H1 (cell line): ENCODE data around the gene PIP5K1C.

Experiments used
- CHD1 ChIP-seq: IDR thresholded peaks from 2 replicates; pipeline ENCODE4 v1.6.1; 2012; ENCODE audit warnings: low read depth, low read length, improper control_type of control experiment
- CTCF ChIP-seq, 3 experiments: IDR thresholded peaks; 1 replicate in 2 of 3; 2 replicates in 1 of 3; pipeline versions ENCODE4 v1.5.1 to v1.6.1; 2011; ENCODE audit warnings: low read length in 3 of 3, mild to moderate bottlenecking in 3 of 3, inconsistent platforms in 2 of 3, low read depth in 1 of 3, moderate library complexity in 1 of 3; ENCODE audit not compliant: insufficient read depth in 1 of 3; ENCODE audit errors: control extremely low read depth in 1 of 3
- GTF2F1 ChIP-seq: IDR thresholded peaks from 2 replicates; pipeline ENCODE4 v1.6.1; 2012; ENCODE audit warnings: low read depth, low read length, improper control_type of control experiment, borderline replicate concordance
- JUN ChIP-seq: IDR thresholded peaks from 2 replicates; pipeline ENCODE4 v1.6.1; 2011; ENCODE audit warnings: low read depth, mild to moderate bottlenecking, improper control_type of control experiment, low read length
- PHF8 ChIP-seq: fragments of 200-600 bp; sonication (generic); conservative IDR thresholded peaks from 2 replicates; pipeline ENCODE4 v1.7.1; 2012; ENCODE audit warnings: low read depth, mild to moderate bottlenecking, inconsistent platforms, low read length, moderate library complexity
- POLR2A ChIP-seq, 2 experiments: IDR thresholded peaks; 1 replicate in 1 of 2; 2 replicates in 1 of 2; pipeline ENCODE4 v1.6.1; 2011; ENCODE audit warnings: low read depth in 2 of 2, low read length in 2 of 2, mild to moderate bottlenecking in 2 of 2; ENCODE audit errors: control extremely low read depth in 1 of 2
- SIN3A ChIP-seq, 2 experiments: IDR thresholded peaks in 1 of 2; conservative IDR thresholded peaks in 1 of 2; 2 replicates each; pipeline ENCODE4 v1.6.1; 2011 to 2012; ENCODE audit warnings: low read length in 2 of 2, improper control_type of control experiment in 1 of 2, low read depth in 1 of 2, mild to moderate bottlenecking in 1 of 2
- SP2 ChIP-seq: IDR thresholded peaks from 2 replicates; pipeline ENCODE4 v1.6.1; 2012; ENCODE audit warnings: mild to moderate bottlenecking, low read length, inconsistent platforms
- SUZ12 ChIP-seq: fragments of 200-600 bp; sonication (generic); IDR thresholded peaks from 2 replicates; pipeline ENCODE4 v1.6.1; 2012; ENCODE audit warnings: mild to moderate bottlenecking, inconsistent platforms, low read length, moderate library complexity, mixed read lengths
- TAF7 ChIP-seq: optimal IDR thresholded peaks from 2 replicates; pipeline ENCODE3; 2011; ENCODE audit warnings: low read depth, mild to moderate bottlenecking, inconsistent platforms, low read length, moderate library complexity, borderline replicate concordance
- USF2 ChIP-seq: IDR thresholded peaks from 2 replicates; pipeline ENCODE4 v1.6.1; 2011; ENCODE audit warnings: low read length, improper control_type of control experiment
- YY1 ChIP-seq: IDR thresholded peaks from 2 replicates; pipeline ENCODE4 v1.6.1; 2011; ENCODE audit warnings: low read depth, mild to moderate bottlenecking, low read length

DNA sequence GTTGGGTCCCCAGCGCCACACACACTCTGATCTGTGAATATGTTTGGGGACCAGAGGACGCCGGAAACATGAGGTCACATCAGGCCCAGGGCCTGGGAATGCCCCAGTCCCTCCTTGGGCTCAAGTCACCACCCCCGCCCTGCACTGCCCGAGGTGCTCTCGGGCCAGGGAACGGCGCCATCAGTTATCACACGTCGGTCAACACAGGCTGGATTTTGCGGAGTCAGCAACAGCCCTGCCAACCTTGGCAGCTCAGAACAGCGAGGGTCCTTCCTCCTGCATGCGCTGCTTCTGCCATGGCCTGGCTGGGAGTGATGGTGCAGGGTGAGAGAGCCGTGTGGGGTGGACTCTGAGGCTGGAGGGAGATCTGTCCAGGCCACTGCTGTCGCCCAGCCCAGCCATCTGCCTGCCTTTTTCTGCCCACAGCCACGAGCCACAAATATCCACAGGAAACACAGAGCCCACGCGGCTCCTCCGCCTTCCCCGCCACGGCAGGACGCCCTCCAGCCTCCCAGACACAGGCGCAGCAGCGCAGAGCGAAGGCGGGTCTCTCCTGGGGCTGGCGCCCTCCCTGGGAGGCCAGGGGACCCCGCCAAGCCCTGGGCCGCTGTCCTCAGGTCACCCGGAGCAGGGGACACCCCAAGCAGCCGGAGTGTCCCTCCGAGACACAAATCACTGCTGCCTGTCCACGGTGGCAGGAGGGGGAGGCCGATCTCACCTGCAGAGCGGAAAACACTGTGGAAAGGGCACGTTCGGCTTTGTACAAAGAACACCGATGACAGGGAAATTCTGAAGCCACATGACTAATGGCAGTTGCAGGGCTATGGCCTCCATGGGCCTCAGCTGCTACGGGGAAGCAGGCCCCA, 42.0 kb downstream of the PIP5K1C start:
- TF ChIP-seq CTCF (IDR thresholded peaks at IDR 0.05; ENCODE audit: control extremely low read depth in 1 of 3, insufficient read depth in 1 of 3, low read depth in 1 of 3, low read length in 3 of 3), result no peak
- TF ChIP-seq SUZ12, result no peak
- no peak for TF ChIP-seq YY1
- no peak for TF ChIP-seq JUN
- no peak for TF ChIP-seq SP2
- no peak for TF ChIP-seq POLR2A (IDR thresholded peaks at IDR 0.05; ENCODE audit: control extremely low read depth in 1 of 2, low read depth in 2 of 2, low read length in 2 of 2)
- TF ChIP-seq GTF2F1, result no peak
- no peak for TF ChIP-seq CHD1
- no peak for TF ChIP-seq TAF7
- no peak for TF ChIP-seq PHF8
- no peak for TF ChIP-seq USF2
- no peak for TF ChIP-seq SIN3A (conservative IDR thresholded peaks at IDR 0.05 in 1 of 2, IDR thresholded peaks at IDR 0.05 in 1 of 2; ENCODE audit: low read depth in 1 of 2, low read length in 2 of 2)
